Stimulated activated CD8-positive, alpha-beta memory T cell treated with anti-CD3 and anti-CD28 coated beads, Interleukin-15, amount 100 ng/mL, for 4 hours (primary cell): ENCODE data around the gene EBF3.

Experiments used
- DNase-seq, 2 donors: peaks; one replicate each; pipeline ENCODE4 v3.0.0-alpha.2; 2020; ENCODE audit warnings: low read depth in 2 of 2

The EBF3 gene

GRCh38 chr10:129945064-129945463 is 19.0 kb downstream of the EBF3 start:
- DNase-seq, result no peak

GRCh38 chr10:129944456-129944855 is 19.6 kb downstream of the EBF3 start:
- DNase-seq, result no peak

GRCh38 chr10:129942936-129943715 is 20.9 kb downstream of the EBF3 start:
- DNase-seq, result no peak

DNA sequence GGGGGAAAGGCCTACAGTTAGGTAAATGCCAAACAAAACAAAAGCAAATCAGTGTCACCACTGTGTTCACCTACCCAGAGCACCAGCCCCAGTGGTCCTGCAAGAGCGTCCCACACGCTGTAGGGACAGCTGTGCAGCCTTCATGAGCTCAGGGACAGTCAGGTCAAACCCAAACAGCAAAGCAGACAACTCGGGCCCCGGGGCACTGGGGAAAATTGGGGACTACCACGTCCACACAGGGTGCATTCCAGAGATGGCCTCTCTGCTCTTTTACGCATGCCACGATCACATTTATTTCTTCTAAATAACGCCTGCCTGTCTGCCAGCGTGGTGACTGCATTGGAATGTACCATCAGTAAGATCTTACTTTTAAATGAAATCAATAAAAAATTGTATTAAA is 21.7 kb downstream of the EBF3 start:
- no peak for DNase-seq

GRCh38 chr10:129942019-129942277 is 22.1 kb downstream of the EBF3 start:
- DNase-seq, result no peak

DNA sequence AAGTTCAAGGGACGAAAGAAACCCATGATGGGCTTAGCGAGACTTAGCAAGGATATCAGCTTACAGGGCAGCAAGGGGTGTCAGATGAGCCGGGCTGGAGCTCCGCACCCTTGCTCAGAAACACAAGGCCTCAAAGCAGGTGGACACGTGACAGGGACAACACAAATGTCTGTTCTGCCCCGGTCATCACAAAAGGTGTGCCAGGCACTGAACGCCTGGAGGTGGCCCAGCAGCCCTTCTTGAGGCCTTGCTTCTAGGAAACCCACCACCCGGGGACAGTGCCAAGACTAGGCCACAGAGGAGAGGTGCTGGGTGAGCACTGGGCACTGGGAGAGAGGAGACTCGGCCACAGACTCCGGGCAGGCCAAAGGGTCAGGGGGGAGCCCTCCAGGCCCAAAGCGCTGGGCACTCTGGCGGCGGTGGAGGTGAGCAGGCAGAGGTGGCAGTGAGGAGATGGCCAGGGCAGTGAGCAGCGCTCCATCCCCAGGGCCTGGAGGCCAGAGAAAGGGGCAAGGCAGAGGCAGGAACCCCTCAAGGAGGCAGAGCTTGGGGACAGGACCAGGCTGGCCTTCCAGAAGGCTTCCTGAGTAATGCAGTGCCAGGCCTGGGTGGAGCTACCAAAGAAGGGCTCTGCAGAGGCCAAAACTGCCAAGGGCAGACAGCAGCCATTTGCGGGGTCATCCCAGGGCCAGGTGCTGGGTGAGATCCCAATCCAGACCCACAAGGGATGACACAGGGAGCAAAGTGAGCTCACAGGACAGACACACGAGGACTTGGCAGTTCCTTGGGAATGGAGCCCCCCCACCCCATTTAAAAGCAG is 22.7 kb downstream of the EBF3 start:
- no peak for DNase-seq

DNA sequence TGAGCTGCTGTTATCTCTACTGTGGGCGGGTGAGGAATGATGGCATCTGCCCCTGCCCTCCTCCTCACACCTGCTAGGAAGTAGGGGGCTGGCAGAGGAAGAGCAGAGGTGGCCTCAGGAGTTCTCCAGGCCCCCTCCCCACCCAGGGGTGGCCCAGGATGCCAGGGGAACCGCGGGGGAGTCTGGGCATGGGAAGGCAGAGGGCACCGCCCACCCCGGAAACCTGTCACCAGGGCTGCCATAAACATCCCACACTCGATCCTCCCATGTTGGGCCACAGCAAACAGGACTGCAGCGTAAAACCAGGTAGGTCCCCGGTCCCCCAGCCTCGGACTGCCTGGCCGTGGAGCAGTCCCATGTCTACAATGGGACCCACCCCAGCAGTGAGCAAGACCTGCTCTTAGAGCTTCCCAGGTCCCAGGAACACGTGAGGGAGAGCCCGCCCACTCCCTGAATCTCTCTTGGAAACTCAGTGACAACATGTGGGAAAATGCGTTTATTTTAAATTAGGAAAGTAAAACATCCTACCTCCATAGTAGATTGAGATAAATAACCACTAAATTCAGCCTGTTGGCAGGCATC is 23.4 kb downstream of the EBF3 start:
- no peak for DNase-seq

GRCh38 chr10:129939416-129940275 is 24.4 kb downstream of the EBF3 start:
- DNase-seq, result no peak

DNA sequence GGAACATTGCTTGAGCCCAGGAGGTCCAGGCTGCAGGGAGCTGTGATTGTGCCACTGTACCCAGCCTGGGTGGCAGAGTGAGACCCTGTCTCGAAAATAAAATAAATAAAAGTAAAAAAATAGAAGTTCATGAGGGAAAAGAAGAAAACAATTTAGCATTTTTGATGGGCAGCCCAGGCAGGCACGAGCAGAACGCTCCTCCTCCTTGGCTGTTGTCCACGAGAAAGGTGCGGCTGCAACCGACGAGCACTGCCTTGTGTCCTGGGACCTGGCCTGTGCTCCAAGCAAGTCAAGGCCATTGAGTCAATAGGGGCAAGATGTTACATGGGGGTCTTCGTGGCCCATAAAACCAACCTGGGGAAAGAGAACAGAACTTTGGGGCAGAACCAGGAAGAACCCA is 25.6 kb downstream of the EBF3 start:
- DNase-seq, result no peak

- DNase-seq, result no peak
Measured at GRCh38 chr10:129937351-129937751, 26.7 kb downstream of the EBF3 start.

GRCh38 chr10:129936923-129937300 is 27.2 kb downstream of the EBF3 start:
- DNase-seq, result no peak

DNA sequence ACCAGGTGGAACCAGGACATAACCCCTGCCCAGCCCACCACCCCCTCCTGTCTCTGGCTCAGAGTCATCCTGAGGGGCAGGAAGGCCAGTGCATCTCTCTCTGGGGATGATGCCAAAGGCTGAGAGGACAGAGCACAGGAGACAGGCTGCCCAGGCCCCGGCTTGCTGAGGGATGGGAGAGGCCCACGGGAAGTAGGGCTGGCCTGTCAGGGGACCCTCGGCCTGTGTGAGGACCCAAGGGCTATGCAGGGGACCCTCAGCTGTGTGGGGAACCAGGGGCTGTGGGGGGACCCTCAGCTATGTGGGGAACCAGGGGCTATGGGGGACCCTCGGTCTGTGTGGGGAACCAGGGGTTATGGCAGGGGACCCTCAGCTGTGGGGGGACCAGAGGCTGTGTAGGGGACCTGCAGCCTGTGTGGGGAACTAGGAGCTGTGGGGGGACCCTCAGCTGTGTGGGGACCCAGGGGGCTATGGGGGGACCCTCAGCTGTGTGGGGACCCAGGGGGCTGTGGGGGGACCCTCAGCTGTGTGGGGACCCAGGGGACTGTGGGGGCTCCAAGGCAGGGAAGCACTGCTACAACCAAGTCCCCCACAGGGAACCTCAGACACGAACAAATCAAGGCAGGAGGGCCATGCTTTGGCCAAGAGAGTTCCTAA is 27.7 kb downstream of the EBF3 start:
- DNase-seq, result no peak

DNA sequence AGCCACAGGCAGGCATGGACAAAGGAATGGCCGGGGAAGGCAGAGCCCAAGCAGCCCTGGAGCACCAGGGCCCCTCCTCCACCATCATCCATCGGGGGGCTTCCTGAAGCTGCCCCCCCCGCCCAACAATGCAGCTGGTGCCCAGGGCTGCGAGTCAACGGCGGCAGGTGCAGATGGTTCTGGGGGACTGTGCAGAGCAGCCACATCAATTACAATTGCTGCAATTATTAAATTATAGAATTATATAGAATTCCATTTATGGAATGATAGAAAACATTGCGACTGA is 28.3 kb downstream of the EBF3 start:
- DNase-seq, result no peak

- DNase-seq, result no peak
Measured at GRCh38 chr10:129935102-129935866, 28.8 kb downstream of the EBF3 start.

GRCh38 chr10:129934196-129934925 is 29.7 kb downstream of the EBF3 start:
- no peak for DNase-seq

GRCh38 chr10:129933456-129934092 is 30.5 kb downstream of the EBF3 start:
- no peak for DNase-seq

- DNase-seq, result no peak
Measured at GRCh38 chr10:129932751-129933433, 31.2 kb downstream of the EBF3 start.

GRCh38 chr10:129932182-129932581 is 31.9 kb downstream of the EBF3 start:
- DNase-seq, result no peak
